Ascending aorta (tissue), 2 donors: ENCODE measurements around the gene SPRR4. TPM values are rescaled to one million over a fixed set of nuclear protein-coding genes. Genes with fewer than 3 reads are reported as not detected.

Source experiments
- DNase-seq, 2 donors: peaks; one replicate each; pipeline ENCODE4 v3.0.0-alpha.2; 2019; ENCODE audit warnings: low spot score in 2 of 2
- H3K27ac ChIP-seq, 2 donors: fragments of 200-600 bp; sonication (generic); one replicate each; pipeline ENCODE4 v1.5.1; 2016 to 2017; ENCODE audit warnings: mild to moderate bottlenecking in 1 of 2
- H3K27me3 ChIP-seq: fragments of 200-600 bp; sonication (generic); one replicate; pipeline ENCODE4 v1.5.1; 2017
- H3K36me3 ChIP-seq, 2 donors: fragments of 200-600 bp; sonication (generic); one replicate each; pipeline ENCODE4 v1.5.1; 2016
- H3K4me1 ChIP-seq, 2 donors: fragments of 200-600 bp; sonication (generic); one replicate each; pipeline ENCODE4 v1.5.1; 2016 to 2017; ENCODE audit warnings: mild to moderate bottlenecking in 1 of 2
- H3K4me3 ChIP-seq, 2 donors: fragments of 200-600 bp; sonication (generic); one replicate each; pipeline ENCODE4 v1.5.1; 2016 to 2017; ENCODE audit warnings: mild to moderate bottlenecking in 1 of 2
- H3K9me3 ChIP-seq, 2 donors: fragments of 200-600 bp; sonication (generic); one replicate each; pipeline ENCODE4 v1.5.1; 2016
- intact Hi-C: fragments of 100-400 bp; cut with DNase I; formaldehyde crosslinking; loops from one replicate; pipeline ENCODE4 v1.15.1; 2023
- total RNA-seq: library from RNA; depleted of rRNA; stranded (reverse); fragments of >200 nt; gene quantifications from one replicate; pipeline ENCODE4 v1.1.0, GENCODE V29; 2016
- TF ChIP-seq, protein P1 (sequence below), 3 experiments: fragments of 200-600 bp in 2 of 3; fragments of 450-650 bp in 1 of 3; sonication (generic) in 2 of 3; IDR thresholded peaks; one replicate each; pipeline ENCODE4 v1.5.1; 2016 to 2019; ENCODE audit warnings: antibody characterized with exemption in 3 of 3, mild to moderate bottlenecking in 1 of 3, moderate library complexity in 1 of 3

The SPRR4 gene
- total RNA-seq, 1 donor from 2014 or later, result not detected

DNA sequence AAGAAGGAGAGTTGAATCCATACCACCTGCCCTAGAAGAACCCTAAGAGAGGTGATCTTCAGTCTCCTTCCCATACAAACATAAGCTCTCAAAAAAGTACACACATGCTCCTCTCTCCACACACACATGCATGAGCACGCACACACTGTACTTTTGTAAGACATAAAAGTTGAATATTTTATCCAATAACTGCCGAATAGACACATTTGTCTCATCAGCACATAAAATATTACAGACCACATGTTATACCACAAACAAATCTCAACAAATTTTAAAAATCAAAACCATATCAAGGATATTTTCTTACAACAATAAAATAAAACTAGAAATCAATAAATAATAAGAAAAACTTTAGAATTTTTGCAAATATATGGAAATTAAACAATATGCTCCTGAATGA is 16.1 kb downstream of the SPRR4 start:
- H3K9me3 ChIP-seq, result no peaks in the 10 kb centered on the region
- TF ChIP-seq, protein P1, sequence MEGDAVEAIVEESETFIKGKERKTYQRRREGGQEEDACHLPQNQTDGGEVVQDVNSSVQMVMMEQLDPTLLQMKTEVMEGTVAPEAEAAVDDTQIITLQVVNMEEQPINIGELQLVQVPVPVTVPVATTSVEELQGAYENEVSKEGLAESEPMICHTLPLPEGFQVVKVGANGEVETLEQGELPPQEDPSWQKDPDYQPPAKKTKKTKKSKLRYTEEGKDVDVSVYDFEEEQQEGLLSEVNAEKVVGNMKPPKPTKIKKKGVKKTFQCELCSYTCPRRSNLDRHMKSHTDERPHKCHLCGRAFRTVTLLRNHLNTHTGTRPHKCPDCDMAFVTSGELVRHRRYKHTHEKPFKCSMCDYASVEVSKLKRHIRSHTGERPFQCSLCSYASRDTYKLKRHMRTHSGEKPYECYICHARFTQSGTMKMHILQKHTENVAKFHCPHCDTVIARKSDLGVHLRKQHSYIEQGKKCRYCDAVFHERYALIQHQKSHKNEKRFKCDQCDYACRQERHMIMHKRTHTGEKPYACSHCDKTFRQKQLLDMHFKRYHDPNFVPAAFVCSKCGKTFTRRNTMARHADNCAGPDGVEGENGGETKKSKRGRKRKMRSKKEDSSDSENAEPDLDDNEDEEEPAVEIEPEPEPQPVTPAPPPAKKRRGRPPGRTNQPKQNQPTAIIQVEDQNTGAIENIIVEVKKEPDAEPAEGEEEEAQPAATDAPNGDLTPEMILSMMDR (IDR thresholded peaks at IDR 0.05), result no peak
- no peaks in the 10 kb centered on the region for H3K27me3 ChIP-seq
- H3K4me1 ChIP-seq, result no peaks in the 10 kb centered on the region
- intact Hi-C loops, result no loop called here
- no peak overlapping the region for H3K27ac ChIP-seq
- no peak overlapping the region for H3K4me3 ChIP-seq
- no peak for DNase-seq
- H3K36me3 ChIP-seq, result no peaks in the 10 kb centered on the region

DNA sequence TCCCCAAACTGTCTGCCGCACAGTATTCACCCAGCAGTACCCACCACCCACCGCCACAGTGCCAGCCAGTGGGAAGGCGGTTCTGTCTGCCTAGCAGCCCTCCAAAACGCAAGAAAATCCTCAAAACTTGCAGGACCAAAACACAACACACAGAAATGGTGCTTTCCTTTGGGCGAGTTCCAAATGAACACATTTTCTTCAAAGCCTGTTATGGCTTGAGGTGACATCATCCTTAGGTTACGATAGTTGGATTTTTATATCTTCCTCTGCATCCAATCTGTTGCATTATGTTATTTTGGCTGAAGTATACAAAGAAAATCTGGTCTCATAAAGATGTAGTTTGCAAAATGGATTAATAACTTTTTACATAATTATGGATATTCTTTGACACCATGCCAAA is 22.7 kb downstream of the SPRR4 start:
- no peaks in the 10 kb centered on the region for H3K36me3 ChIP-seq
- H3K27ac ChIP-seq, result no peak overlapping the region
- TF ChIP-seq, protein P1 (IDR thresholded peaks at IDR 0.05), result no peak
- intact Hi-C loops, result no loop called here
- no peak overlapping the region for H3K4me3 ChIP-seq
- no peak for DNase-seq
- peaks cover 0 to 4% of the 10 kb centered on the region in 2 donors for H3K9me3 ChIP-seq
- no peaks in the 10 kb centered on the region for H3K27me3 ChIP-seq
- no peaks in the 10 kb centered on the region for H3K4me1 ChIP-seq

DNA sequence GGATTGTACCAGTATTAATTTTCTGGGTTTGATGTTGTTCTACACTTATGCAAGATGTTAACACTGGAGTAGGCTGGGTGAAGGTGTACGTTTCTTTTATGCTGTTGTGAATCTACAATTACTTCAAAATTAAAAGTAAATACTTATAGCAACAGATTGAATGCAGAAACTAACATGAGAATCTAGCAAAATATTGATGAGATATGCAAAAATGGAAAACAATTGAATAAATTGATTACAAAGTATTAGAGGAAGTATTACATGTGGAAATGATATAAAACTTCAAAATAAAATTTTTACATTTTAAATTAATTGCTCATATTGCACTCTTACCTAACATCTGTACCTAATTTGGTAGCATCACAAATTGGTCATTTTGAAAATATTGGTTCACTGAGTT is 25.4 kb downstream of the SPRR4 start:
- H3K36me3 ChIP-seq, result no peaks in the 10 kb centered on the region
- H3K27ac ChIP-seq, result no peak overlapping the region

DNA sequence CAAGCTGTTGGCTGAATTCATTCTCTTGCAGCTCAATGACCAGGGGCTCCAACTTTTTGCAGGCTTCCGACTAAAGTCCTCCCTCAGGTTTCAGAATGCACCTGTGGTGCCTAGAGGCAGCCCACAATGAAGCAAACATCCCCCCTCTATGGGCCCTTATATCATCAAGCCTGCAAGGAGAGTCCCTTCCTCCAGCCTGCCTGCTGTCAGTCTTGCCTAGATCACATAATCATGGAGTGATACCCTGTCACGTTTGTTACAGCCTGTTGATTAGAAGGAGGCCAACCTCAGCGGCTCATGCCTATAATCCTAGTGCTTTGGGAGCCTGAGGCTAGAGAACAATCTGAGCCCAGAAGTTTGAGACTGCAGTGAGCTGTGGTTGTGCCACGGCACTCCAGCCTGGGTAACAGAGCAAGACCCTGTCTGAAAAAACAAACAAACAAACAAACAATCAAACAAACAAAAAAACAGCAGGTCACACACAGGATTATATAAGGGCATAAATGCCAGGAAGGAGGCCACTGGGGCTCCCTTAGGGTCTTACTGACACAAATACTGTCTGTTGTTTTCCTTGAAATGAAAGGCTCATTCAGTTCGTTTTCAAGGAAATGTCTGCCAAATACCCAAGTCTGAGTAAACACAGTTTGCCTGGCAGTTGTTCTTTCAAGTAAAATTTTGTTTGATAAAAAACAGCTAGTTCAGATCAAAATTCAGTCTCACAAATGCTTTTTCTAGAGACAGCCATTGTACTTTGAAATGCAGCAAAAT is 26.4 kb downstream of the SPRR4 start:
- Histone ChIP-seq H3K4me1 (no peaks in the 10 kb centered on the region), H3K9me3 (peaks cover 0 to 4% of the 10 kb centered on the region in 2 donors), H3K36me3 (no peaks in the 10 kb centered on the region), H3K4me3 (no peak overlapping the region), H3K27me3 (no peaks in the 10 kb centered on the region), H3K27ac (no peak overlapping the region)
- TF ChIP-seq, protein P1 (IDR thresholded peaks at IDR 0.05), result no peak
- DNase-seq, result no peak
- intact Hi-C loops, result no loop called here

More for the DNA sequence above, 25.4 kb downstream of the SPRR4 start:
- Histone ChIP-seq H3K4me1 (no peaks in the 10 kb centered on the region), H3K9me3 (peaks cover 0 to 4% of the 10 kb centered on the region in 2 donors), H3K4me3 (no peak overlapping the region), H3K27me3 (no peaks in the 10 kb centered on the region)
- intact Hi-C loops, result no loop called here
- DNase-seq, result no peak
- TF ChIP-seq, protein P1 (IDR thresholded peaks at IDR 0.05), result no peak

DNA sequence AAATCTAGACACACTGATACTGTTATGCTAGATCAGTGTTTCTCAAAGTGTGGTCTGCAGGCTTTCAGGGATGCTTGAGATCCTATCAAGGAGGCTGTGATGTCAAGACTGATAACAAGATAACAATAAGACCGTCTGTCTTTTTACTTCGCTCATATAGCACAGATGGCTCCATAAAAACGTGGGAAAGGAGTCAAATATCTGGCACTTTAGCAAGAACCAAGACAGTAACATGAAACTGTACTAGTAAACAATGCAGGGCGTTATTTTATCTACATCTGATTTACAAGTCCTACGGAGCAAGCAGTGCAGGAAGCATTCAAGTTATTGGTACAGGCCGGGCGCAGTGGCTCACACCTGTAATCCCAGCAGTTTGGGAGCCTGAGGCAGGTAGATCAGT is 27.5 kb downstream of the SPRR4 start:
- intact Hi-C loops, result no loop called here
- Histone ChIP-seq H3K4me1 (no peaks in the 10 kb centered on the region), H3K36me3 (no peaks in the 10 kb centered on the region), H3K27ac (no peak overlapping the region), H3K9me3 (peaks cover 0 to 4% of the 10 kb centered on the region in 2 donors), H3K27me3 (no peaks in the 10 kb centered on the region), H3K4me3 (no peak overlapping the region)
- no peak for DNase-seq
- TF ChIP-seq, protein P1 (IDR thresholded peaks at IDR 0.05), result no peak
